Measurements from ENCODE around the gene UIMC1.
A peak's percentile ranks its signal among the peaks of the same experiment; 100 is the strongest.

UIMC1 gene

DNA sequence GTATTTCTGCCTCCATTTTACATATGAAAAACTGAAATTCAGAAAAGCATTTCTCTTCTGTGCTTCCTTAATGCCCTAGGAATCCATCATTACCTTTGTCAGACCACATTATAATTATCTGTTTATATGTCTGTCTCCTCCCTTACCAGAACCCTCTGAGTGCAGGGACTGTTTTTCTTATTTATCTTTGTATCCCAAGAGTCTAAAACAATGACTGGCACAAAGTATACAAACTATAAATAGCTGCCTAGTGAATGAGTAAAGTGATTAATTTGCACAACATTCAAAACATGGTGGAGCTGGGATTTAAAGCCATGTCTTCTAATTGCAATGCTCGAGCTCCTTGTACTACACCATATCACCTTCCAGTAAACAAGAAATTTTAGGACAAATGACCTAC lies 58.1 kb downstream of the UIMC1 start:
- DNase-seq, result no peak

DNA sequence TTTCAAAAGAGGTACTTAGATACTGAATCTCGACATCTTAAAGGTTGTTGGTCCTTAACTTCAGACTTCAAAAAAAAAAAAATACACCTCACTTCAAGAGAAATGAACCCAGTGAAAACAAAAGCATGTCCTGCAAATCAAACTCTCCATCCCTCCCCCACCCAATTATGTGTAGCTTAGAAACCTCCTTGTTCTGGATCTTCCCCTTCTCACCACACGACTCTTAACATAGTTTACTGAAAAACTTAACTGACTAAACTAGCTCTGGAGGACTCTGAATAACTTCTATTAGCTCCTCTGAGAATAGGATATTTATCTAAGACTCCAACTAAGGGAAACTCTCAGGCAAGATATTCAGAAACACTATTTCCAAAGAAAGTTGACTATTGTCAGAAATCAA lies 58.7 kb downstream of the UIMC1 start:
- DNase-seq, result no peak

- no peak for DNase-seq
Measured at GRCh38 chr5:176944268-176944667, 62.3 kb downstream of the UIMC1 start.

DNA sequence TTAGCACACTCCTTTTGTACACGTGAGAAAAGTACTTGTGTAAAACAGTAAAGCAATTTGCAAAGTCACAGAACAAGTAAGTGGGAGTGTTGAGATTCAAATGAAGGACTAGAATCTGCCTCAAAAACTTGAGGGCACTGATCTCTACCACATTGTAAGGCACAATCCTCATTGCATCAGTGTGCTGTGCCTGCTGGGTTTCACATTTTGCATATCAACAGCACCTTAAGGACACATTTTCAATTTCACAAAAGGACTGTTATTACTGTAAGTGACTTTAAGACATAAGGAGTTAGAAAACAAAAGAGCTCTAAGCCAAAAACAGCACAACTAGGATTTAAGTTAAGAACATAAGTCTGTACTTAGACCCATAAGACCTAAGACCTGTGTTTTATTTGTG lies 62.8 kb downstream of the UIMC1 start:
- DNase-seq, result no peak

- no peak for DNase-seq
Measured at GRCh38 chr5:176941951-176942350, 64.6 kb downstream of the UIMC1 start.

GRCh38 chr5:176938472-176938871 lies 68.1 kb downstream of the UIMC1 start:
- no peak for DNase-seq

DNA sequence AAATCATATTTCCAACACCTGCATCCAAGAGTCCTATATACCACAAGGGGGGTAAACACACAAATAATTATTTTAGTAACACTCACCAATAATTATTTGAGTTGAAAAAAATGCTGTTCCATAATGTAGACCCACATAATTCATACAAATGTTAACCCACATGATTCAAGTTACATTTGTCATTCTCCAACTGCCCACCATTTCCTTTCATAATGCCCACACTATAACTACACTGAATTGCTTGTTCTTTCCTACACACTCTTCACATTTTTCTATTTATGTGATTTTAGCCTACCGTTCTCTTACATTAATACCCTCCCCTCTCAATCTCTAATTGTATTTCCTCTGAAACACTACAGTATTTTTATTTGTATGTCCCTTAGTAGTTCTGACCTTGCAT lies 71.6 kb downstream of the UIMC1 start:
- no peak for DNase-seq

DNA sequence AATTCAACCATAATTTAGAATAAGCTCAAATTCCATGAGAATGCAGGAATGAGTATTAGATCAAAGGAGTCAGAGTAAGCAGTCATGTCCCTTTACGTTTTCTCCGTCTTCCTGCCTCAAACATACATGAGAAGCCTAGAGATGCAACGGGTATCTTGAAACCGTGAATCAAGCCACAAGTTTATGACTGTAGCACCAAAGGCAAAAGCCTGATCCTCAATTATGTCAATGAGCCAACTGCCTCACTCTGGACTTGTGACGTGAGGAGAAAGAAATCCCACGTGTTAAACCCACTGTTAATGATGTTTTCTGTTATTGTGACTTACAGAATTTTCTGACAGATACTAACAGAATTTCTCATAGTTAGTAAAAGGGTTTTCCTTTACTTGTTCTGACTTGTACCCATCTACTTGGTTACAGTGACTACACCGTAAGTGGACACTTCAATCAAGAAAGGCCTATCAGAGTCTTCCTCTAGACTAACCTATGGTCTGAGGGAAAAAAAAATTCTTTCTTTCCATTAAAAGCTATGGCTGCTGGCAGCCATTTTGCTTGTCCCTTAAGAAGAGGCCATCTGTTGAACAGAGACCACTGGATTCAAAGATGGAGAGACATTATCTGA lies 72.2 kb downstream of the UIMC1 start:
- no peak for DNase-seq

DNA sequence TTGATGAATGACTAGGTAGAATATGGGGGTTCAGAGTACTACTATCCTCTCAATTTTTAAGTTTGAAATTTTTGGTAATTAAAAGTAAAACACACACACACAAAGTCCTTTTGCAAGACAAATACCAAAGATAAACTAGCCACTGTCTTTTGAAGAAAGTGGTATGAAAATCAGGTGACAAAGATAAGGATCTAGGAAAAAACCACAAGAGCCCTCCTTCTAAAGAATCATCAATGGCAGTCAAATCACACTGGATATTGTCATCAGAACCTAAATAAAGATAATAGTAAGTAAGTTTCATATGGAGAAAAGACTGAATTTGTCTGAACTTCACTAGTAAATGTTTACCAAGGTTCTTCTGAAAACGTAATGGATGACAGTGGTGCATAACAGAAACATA lies 76.9 kb downstream of the UIMC1 start:
- DNase-seq, result no peak

DNA sequence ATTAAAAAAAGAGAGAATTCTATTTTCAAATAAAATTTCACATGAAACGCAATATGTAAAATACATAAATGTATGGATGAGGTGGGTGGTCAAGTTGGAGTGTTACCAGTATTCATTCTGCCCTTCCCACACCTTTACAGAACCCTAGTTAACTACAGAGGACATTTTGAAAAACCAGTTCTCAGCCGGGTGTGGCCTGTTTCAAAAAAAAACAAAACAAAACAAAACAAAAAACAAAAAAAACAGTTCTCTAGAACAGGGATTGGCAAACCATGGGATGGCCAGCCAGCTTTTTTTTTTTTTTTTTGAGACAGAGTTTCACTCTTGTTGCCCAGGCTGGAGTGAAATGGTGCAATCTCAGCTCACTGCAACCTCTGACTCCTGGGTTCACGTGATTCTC lies 79.0 kb downstream of the UIMC1 start:
- DNase-seq, result no peak

- DNase-seq, result no peak
Measured at GRCh38 chr5:176922817-176923216, 83.8 kb downstream of the UIMC1 start.

GRCh38 chr5:176921714-176922113 lies 84.9 kb downstream of the UIMC1 start:
- peak; percentile 78 for DNase-seq

DNA sequence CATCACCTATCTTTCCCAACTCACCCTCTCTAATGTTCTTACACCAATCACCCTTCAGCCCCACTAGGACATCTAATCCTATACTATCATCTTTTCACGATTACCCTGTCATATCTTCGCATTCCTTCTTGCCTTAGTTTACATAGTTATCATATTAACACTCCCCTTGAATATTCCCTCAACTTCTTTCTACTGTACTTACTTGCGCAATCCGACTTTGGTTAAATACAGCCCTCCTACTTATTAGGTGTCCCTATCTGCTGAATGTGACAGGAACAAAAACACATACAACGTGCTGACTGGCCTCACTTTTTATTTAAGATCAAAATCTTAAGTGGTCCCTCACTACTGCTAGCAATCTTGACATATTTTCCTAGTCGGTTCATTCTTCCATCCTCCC lies 88.0 kb downstream of the UIMC1 start:
- no peak for DNase-seq

DNA sequence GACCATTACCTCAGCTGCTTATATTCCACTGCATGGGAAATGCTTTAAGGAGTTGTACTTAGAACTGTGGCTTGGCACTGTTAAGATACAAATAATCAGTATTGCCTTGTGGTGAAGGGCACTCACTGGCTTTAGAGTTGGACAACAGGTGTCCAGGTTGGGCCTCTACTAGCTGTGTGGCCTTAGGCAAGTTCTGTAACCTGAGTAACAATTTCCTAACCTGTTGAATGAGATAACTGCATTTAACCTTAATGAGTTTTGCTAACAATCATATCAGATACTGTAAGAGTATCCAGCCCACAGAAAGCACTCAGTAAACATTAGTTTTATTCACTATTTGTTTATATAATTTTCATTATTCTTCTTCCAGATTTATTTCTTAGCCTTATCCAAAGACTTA lies 90.2 kb downstream of the UIMC1 start:
- no peak for DNase-seq

DNA sequence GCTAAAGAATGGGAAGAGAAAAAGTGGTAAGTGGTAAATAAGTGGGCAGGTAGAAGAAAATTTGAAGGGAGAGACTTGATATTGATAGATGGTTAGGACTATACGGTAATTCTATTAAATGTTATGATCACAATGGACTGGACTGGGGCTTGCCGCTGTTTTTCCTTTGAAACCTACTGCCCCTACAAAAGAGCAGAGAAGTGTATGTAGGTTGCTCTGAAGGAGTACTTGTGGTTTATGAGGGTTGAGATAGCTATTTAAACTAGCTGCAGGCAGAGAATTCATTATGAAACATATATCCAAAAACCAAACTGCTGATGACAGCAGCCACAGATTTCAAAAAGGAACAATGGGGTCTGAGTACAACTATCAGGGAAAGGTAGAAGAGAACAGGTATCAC lies 90.7 kb downstream of the UIMC1 start:
- DNase-seq, result no peak

GRCh38 chr5:176912115-176912514 lies 94.5 kb downstream of the UIMC1 start:
- no peak for DNase-seq

DNA sequence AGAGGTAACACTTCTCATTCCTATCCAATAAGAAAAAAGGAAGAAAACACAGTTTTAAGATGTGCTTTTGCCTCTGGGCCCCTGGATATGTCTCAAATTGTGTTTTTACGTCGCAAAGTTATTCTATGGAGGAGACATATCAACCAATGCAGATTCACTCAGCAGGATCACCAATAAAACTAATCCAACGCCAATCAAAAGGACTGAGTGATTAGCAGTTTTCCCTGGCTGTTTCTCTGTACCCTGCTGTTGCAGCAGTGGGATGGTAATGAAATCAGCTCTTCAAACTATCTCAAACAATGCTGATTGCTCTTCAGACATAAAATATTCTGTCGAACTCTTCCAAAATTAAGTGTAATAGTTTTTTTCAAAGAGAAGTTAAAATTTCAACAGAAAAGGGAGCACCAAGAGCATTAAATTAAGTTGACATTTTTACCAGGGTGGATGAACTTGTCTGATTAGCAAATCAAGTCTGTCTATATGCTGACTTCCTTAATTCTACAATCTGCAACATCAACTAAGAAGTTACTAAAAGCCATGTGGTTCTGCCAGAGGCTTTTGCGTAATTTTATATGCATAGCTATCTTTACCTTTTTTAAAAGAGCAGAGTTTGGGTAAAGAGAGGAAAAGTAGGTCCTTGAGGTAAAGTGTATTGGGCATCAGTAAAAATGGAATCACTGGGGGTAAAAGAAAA lies 97.8 kb downstream of the UIMC1 start:
- DNase-seq, result no peak

DNA sequence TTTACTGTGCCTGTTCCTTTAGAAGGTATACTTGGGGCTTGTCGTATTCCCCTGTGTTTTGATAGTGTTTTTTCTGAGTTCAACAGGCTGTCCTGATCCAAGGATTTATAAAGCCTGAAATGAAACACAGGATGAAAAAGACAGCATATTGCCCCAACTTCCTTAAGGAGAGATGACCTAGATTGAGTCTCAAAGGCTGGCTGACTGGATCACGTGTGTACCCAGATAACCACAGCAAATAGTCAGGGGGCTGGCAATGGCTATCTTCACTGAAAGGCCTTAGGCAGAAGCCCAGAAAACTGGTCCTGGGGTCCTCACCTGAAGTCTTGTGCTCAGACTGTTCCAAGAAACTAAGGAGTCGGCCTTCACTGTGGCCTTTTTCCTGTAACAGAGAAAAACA lies 99.8 kb downstream of the UIMC1 start:
- no peak for DNase-seq

DNA sequence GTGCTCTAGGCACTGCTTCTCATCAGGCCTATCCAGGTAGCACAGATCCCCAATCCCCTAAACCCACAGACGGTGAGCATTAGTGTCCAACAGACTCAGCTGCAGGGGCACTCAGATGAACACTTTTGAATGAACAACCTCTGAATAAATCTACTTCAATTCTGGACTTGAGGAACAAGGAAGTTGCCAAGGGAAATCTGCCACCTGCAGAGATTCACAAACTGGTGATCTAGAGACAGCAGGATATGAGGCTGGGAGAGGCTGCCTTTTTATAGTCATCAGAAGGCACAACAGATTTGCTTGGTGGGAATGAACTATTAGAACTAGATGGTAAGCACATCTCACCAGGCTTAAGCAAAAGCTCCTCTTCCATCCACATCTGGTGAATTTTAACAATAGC lies 100.5 kb downstream of the UIMC1 start:
- no peak for DNase-seq

DNA sequence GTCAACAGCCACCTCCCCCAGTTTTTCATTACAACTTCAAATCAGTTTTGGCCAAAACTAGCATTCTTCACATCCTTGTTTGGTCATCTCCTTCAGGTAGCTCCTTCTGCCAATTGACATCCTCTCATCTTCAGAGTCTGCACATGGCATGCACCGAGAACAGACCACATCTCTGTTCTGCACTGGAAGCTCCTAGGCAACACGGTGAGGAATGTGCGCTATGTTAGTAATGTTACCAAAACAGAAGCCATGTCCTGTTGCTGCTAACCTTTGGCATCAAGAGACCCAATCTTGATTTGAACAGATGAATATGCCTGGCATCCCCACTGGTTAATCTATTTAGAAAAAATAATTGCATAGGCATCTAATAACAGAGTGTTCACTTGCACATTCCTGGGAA lies 102.3 kb downstream of the UIMC1 start:
- no peak for DNase-seq

- no peak for DNase-seq
Measured at GRCh38 chr5:176902911-176903664, 103.5 kb downstream of the UIMC1 start.

DNA sequence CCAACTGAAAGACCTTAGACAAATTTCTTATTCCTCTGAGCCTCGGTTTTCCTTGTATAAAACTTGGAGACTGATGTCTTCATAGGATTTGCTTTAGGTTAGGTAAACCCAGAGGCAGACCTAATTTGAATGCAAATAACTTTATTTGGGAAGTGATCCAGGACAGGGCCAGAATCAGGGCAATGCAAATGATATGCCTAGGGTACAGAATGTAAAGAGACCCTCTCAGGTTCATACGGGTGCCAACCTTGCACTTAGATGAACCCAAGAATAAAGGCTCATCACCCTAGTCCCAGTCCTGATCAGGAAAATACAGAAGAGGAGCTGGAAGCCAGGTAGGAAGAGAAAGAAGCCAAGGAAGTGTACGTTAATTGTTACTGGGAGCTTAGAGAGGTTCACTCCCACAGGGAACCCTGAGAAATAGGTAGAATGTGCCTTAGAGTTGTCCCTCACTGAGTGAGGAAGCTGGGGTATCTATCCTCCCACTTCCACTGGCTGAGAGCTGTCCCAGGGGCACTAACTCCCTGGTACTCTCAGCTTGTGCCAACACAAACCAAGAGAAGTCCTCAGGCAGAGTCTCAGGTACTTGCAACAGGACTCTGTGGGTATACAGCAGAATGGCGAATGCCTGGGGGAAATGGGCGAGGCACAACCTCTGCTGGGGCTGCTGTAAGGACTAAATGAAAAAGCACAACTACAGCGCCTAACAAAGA lies 104.3 kb downstream of the UIMC1 start:
- DNase-seq, result no peak

DNA sequence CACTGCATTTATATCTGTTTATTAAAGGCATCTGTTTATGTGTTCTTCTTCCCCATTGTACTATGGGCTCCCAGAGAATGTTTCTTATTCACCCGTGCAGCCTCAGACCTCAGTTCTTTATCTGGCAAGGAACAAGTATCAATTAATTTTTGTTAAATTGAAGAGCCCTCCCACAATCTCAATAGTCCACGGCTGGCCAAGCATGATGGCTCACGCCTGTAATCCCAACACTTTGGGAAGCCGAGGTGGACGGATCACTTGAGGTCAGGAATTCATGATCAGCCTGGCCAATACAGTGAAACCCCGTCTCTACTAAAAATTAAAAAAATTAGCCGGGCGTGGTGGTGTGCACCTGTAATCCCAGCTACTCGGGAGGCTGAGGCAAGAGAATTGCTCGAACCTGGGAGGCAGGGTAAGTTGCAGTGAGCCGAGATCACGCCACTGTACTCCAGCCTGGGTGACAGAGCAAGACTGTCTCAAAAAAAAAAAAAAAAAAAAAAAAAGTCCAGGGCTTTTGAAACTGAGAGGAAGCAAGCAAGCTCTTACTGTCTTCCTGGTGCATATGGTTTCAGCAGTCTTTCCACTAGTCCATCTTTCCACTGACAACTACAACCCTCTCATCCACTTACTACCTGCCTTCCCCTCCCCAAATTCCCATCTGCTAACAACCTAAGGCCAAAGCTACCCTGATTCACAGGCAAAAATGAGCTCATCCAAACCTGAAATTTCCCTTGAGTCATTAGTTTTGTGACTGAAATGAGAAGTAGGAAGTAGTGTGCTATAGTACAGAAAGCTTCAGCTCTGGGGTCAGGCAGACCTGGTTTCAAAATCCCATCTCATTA lies 105.1 kb downstream of the UIMC1 start:
- no peak for DNase-seq
